ENCODE results near the gene RNF25. TPM values are rescaled to one million over a fixed set of nuclear protein-coding genes. Genes with fewer than 3 reads are reported as not detected.
"Not testable (repeated sequence)": the region's sequence is repeated elsewhere in the genome, so short reads cannot be mapped to it uniquely, and the experiment has no call there.

The RNF25 gene
- total RNA-seq, 1 experiment from 2014 or later: 32.1 TPM

DNA sequence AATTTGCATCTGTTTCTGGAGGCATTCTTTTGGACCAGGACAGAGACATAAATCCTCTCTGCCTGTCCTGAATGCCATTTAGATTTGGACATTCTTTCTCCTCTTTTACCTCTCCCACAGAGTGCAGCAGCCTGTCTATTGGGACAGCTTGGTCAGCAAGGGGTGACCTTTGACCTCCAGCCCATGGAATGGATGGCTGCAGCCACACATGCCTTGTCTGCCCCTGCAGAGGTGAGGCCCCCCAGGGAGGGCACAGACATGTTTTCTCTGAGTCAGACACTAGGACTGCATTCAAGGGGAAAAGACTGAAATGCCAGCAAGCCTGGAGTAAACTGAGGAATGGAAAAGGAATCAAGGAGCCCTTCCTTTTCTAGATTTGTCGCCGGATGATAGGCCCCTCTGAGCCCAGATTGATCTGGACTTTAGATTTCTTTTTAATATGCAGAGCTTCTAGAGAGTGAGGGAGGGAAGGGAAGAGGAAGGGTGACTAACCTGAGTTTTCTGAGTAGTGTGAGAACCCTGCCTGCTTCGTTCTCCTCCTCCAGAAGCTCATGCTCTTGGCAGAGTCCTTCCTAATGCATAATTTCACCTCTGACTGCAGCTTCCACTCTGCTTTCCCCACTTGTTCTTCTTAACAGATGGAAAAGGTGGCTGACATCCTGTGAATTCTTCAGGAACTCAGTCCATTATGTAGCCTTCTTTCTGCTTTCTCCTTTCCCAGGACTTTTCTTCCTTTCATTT, 22.8 kb upstream of the RNF25 start:
- no peak for DNase-seq (ENCODE audit: low read depth, low spot score)
- in situ Hi-C loops (cut with HindIII; ENCODE audit: low pct_unique_long_range_greater_than_20kb, low sequenced_read_pairs): no loop called here

DNA sequence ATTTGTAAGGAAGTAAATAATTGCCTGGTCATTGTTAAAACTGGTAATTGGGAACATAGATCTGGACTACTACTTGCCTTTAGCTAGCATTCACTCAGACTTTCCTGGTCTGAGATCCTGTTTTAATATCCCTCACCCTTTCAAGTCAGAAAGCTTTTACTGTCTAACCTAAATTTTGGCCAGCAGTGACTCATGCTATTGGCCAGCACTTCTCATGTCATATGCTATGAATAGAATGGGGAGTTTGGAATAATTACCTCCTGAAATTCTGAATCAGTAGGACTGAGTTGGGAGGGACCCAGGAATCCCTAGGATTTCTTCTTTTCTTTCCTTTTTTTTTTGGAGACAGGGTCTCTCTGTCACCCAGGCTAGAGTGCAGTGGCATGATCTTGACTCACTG, 19.4 kb upstream of the RNF25 start:
- no peak for DNase-seq (ENCODE audit: low read depth, low spot score)
- in situ Hi-C loops (cut with HindIII; ENCODE audit: low pct_unique_long_range_greater_than_20kb, low sequenced_read_pairs): no loop called here

DNA sequence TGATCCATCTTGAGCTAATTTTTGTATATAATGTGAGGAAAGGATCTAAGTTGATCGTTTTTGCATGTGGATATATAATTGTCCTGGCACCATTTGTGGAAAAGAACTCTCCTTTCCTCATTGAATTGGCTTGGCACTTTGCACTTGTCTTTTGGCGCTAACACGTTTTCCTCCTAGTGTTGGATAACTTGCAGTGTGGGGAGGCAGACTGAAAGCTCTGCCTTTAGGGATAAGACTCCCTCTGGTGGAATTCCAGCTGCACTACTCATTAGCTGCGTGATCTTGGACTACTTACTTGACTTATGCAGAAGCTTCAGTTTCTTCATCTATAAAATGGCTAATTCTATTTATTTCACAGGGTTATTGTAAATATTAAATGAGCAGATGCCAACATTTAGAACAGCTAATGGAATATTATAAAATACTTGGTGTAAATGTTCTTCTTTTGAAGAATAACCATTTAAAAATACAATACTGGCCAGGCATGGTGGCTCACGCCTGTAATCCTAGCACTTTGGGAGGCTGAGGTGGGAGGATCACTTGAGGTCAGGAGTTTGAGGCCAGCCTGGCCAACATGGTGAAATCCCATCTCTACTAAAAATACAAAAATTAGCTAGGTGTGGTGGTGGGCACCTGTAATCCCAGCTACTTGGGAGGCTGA, 15.7 kb upstream of the RNF25 start:
- in situ Hi-C loops (cut with HindIII; ENCODE audit: low pct_unique_long_range_greater_than_20kb, low sequenced_read_pairs): not testable (repeated sequence)
- peak; percentile 88 for DNase-seq (ENCODE audit: low read depth, low spot score)

DNA sequence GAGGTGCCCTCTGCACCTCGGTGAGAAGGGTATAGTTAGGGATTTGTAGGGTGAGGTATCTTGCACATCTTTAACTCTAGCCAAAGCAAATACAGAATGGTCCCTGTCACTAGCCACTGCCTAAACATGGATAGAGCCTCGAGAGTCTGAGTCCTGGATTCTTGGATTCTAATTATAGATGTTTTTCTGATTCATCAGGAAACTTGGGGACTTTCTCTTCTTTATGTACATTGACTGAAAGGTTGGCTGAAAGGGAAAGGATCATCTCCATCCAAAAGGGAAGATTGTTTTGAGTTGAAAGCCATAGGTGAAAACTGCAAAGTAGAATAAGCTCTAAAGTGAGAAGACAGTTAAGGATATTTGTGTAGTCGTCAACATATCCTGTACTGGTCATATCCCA, 8.3 kb upstream of the RNF25 start:
- in situ Hi-C loops (cut with HindIII; ENCODE audit: low pct_unique_long_range_greater_than_20kb, low sequenced_read_pairs): no loop called here

DNA sequence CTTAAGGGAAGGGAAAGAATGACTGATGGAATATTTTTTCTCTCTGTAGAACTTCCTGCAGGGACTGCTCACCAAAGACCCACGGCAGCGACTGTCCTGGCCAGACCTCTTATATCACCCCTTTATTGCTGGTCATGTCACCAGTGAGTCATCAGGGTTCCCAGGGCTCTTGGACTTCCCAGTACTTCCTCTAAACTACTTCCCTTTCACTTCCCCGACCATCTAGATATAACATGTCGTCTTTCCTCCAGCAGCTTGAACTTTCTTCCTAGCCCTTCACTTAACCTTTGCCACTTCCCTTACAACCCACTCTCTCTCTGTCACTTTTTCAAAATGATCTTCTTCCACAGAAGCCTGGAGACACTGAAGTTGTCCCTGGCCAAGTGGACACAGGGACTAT, 7.3 kb upstream of the RNF25 start:
- in situ Hi-C loops (cut with HindIII; ENCODE audit: low pct_unique_long_range_greater_than_20kb, low sequenced_read_pairs): no loop called here
- no peak for DNase-seq (ENCODE audit: low read depth, low spot score)

More for the DNA sequence above, 8.3 kb upstream of the RNF25 start:
- no peak for DNase-seq (ENCODE audit: low read depth, low spot score)

- DNase-seq (ENCODE audit: low read depth, low spot score): peak; percentile 10
- in situ Hi-C loops (cut with HindIII; ENCODE audit: low pct_unique_long_range_greater_than_20kb, low sequenced_read_pairs): no loop called here
These were observed 627 bp downstream of the RNF25 start for GRCh38 chr2:218671097-218671653.

DNA sequence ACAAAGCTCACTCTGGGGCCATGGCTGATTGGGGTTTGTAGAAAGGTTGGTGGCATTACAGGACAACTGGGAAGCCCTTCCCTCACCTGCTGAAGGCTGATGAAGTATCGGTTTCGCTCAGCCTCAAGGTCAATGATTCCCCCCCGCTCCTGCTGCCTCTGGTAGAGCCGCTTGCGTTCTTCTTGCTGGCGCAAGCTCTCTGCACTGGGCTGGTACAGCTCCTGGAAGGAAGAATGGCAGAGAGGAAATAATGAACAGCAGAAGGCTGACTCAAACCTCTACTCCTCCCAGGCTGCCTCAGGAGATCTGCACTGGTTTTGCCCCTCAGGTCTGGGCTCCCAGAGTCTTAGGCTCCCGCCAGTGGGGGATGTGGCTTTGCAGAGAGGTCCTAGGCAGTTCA, 7.1 kb downstream of the RNF25 start:
- DNase-seq (ENCODE audit: low read depth, low spot score): no peak
- in situ Hi-C loops (cut with HindIII; ENCODE audit: low pct_unique_long_range_greater_than_20kb, low sequenced_read_pairs): no loop called here

- in situ Hi-C loops (cut with HindIII; ENCODE audit: low pct_unique_long_range_greater_than_20kb, low sequenced_read_pairs): no loop called here
- no peak for DNase-seq (ENCODE audit: low read depth, low spot score)
These were observed 7.9 kb downstream of the RNF25 start for GRCh38 chr2:218663901-218664300.

GRCh38 chr2:218662827-218663226, 9.0 kb downstream of the RNF25 start:
- DNase-seq (ENCODE audit: low read depth, low spot score): no peak
- in situ Hi-C loops (cut with HindIII; ENCODE audit: low pct_unique_long_range_greater_than_20kb, low sequenced_read_pairs): no loop called here

- DNase-seq (ENCODE audit: low read depth, low spot score): no peak
- in situ Hi-C loops (cut with HindIII; ENCODE audit: low pct_unique_long_range_greater_than_20kb, low sequenced_read_pairs): no loop called here
These were observed 9.4 kb downstream of the RNF25 start for GRCh38 chr2:218662377-218662776.

- DNase-seq (ENCODE audit: low read depth, low spot score): no peak
- in situ Hi-C loops (cut with HindIII; ENCODE audit: low pct_unique_long_range_greater_than_20kb, low sequenced_read_pairs): no loop called here
These were observed 11.8 kb downstream of the RNF25 start for GRCh38 chr2:218659988-218660358.

- in situ Hi-C loops (cut with HindIII; ENCODE audit: low pct_unique_long_range_greater_than_20kb, low sequenced_read_pairs): no loop called here
- peak; percentile 85 for DNase-seq (ENCODE audit: low read depth, low spot score)
These were observed 12.4 kb downstream of the RNF25 start, which contains the start of the genes BCS1L and ZNF142 for GRCh38 chr2:218659258-218659987. BCS1L (plus strand) TSS chr2:218659683; CDS start chr2:218660988, 1,305 bp downstream. ZNF142 (minus strand) TSS chr2:218659623; CDS start chr2:218656429, 3,194 bp downstream.

DNA sequence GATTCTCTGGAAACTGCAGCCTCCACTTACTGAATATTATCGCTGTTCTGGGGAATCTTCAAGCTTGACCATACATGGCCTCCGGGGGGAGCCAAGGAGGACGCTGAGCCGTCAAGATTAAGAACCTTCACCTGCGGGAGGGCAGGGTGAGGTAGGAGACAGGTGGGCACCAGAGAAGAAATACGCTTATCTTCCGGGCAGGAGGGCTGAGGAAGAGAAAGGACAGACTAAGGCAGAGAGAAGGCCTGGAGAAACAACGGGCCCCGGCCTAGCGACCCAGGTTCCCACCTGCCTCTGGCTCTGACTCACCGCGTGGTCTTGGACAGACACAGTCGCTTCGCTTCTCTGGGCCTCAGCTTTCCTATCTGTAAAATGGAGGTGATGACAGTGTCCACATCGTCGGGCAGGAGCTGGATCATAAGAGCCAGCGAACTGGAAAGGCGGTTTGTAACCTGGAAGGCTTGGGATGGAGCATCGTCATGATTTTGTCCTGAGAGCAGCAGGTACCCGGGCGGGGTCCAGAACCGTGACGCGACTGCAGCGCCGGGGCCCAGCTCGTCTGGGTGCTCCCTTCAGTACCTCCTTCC, 13.0 kb downstream of the RNF25 start:
- peak; percentile 55 for DNase-seq (ENCODE audit: low read depth, low spot score)
- in situ Hi-C loops (cut with HindIII; ENCODE audit: low pct_unique_long_range_greater_than_20kb, low sequenced_read_pairs): no loop called here

- in situ Hi-C loops (cut with HindIII; ENCODE audit: low pct_unique_long_range_greater_than_20kb, low sequenced_read_pairs): no loop called here
- DNase-seq (ENCODE audit: low read depth, low spot score): no peak
These were observed 16.1 kb downstream of the RNF25 start for GRCh38 chr2:218655751-218656150.

- in situ Hi-C loops (cut with HindIII; ENCODE audit: low pct_unique_long_range_greater_than_20kb, low sequenced_read_pairs): no loop called here
- DNase-seq (ENCODE audit: low read depth, low spot score): no peak
These were observed 23.1 kb downstream of the RNF25 start for GRCh38 chr2:218648787-218649100.

GRCh38 chr2:218648088-218648786, 23.6 kb downstream of the RNF25 start:
- DNase-seq (ENCODE audit: low read depth, low spot score): peak; percentile 83
- in situ Hi-C loops (cut with HindIII; ENCODE audit: low pct_unique_long_range_greater_than_20kb, low sequenced_read_pairs): no loop called here

DNA sequence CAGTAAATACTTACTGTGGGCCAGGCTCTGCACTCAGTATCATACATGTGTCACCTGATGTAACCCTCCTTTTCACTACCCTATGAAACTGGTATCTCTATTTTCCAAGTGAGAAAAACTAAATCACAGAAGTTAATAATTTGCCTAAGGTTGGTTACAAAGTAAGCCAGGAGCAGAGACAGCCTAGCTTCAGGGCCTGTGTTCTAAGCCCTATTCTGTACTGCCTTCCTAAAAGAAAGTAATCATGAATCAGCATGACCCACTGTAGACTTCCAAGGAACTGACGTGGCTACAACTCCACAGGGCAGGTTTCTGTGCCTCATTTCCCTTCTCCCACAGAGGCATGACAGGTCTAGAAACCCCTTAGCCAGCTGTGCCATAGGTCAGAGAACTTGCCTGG, 26.7 kb downstream of the RNF25 start:
- no peak for DNase-seq (ENCODE audit: low read depth, low spot score)
- in situ Hi-C loops (cut with HindIII; ENCODE audit: low pct_unique_long_range_greater_than_20kb, low sequenced_read_pairs): no loop called here

All from SK-MEL-5 (cell line).